Measurements from ENCODE around the gene PORCN.

- TF ChIP-seq CTCF (IDR thresholded peaks at IDR 0.05; ENCODE audit: insufficient read depth, low read depth, low read length) (no peak), EZH2 (IDR thresholded peaks at IDR 0.05; ENCODE audit: insufficient read depth, low read length) (no peak)
Observed at GRCh38 chrX:48508400-48509244, at the start of gene PORCN.
